ENCODE data around the gene RBMS3. TPM values are rescaled to one million over a fixed set of nuclear protein-coding genes. Genes with fewer than 3 reads are reported as not detected.
A peak's percentile ranks its signal among the peaks of the same experiment; 100 is the strongest.

RBMS3 gene
- total and polyA plus RNA-seq, 2 experiments from 2014 or later = 3.2 to 7.4 TPM

DNA sequence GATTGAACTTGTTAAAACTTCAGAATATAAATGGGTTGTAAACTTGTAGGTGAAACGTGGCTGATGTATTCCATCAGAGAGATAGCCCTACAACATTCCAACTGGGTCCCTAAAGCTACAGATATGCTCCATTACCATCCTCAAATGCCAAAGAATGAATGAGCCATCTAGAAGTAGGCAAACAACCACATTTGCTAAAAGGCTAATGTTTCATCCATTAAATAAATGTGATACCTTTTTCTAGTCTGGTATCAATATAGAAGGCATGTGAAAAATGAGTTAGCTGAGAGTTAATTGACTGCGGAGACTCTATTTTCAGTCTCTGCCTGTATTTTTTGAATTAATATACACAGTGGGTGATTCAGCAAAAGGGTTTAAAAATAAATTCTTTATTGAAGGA is 203.8 kb downstream of the RBMS3 start (continued):
- TF ChIP-seq, protein P1, sequence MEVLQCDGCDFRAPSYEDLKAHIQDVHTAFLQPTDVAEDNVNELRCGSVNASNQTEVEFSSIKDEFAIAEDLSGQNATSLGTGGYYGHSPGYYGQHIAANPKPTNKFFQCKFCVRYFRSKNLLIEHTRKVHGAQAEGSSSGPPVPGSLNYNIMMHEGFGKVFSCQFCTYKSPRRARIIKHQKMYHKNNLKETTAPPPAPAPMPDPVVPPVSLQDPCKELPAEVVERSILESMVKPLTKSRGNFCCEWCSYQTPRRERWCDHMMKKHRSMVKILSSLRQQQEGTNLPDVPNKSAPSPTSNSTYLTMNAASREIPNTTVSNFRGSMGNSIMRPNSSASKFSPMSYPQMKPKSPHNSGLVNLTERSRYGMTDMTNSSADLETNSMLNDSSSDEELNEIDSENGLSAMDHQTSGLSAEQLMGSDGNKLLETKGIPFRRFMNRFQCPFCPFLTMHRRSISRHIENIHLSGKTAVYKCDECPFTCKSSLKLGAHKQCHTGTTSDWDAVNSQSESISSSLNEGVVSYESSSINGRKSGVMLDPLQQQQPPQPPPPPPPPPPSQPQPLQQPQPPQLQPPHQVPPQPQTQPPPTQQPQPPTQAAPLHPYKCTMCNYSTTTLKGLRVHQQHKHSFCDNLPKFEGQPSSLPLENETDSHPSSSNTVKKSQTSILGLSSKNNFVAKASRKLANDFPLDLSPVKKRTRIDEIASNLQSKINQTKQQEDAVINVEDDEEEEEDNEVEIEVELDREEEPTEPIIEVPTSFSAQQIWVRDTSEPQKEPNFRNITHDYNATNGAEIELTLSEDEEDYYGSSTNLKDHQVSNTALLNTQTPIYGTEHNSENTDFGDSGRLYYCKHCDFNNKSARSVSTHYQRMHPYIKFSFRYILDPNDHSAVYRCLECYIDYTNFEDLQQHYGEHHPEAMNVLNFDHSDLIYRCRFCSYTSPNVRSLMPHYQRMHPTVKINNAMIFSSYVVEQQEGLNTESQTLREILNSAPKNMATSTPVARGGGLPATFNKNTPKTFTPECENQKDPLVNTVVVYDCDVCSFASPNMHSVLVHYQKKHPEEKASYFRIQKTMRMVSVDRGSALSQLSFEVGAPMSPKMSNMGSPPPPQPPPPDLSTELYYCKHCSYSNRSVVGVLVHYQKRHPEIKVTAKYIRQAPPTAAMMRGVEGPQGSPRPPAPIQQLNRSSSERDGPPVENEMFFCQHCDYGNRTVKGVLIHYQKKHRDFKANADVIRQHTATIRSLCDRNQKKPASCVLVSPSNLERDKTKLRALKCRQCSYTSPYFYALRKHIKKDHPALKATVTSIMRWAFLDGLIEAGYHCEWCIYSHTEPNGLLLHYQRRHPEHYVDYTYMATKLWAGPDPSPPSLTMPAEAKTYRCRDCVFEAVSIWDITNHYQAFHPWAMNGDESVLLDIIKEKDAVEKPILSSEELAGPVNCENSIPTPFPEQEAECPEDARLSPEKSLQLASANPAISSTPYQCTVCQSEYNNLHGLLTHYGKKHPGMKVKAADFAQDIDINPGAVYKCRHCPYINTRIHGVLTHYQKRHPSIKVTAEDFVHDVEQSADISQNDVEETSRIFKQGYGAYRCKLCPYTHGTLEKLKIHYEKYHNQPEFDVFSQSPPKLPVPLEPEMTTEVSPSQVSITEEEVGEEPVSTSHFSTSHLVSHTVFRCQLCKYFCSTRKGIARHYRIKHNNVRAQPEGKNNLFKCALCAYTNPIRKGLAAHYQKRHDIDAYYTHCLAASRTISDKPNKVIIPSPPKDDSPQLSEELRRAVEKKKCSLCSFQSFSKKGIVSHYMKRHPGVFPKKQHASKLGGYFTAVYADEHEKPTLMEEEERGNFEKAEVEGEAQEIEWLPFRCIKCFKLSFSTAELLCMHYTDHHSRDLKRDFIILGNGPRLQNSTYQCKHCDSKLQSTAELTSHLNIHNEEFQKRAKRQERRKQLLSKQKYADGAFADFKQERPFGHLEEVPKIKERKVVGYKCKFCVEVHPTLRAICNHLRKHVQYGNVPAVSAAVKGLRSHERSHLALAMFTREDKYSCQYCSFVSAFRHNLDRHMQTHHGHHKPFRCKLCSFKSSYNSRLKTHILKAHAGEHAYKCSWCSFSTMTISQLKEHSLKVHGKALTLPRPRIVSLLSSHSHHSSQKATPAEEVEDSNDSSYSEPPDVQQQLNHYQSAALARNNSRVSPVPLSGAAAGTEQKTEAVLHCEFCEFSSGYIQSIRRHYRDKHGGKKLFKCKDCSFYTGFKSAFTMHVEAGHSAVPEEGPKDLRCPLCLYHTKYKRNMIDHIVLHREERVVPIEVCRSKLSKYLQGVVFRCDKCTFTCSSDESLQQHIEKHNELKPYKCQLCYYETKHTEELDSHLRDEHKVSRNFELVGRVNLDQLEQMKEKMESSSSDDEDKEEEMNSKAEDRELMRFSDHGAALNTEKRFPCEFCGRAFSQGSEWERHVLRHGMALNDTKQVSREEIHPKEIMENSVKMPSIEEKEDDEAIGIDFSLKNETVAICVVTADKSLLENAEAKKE (CRISPR knock-in tag; IDR thresholded peaks at IDR 0.05) = no peak

DNA sequence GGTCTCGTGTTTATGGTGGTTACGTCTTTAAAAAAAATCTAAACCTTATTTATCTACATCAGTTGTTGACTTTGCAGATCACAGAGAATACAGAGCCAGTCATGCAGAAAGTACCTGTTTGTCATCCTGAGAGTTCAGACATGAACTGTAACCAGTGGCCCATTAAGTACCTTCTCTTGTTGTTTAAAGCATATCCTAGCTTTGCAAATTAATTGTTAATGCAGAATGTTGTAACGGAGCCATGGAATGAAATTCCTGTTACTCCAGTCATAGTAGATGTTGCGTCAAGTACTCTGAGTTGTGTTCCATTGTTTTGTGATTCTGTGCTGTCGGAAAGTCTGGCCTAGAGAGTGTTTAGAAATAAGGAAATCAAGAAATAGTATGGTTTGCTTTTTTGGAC is 205.2 kb downstream of the RBMS3 start:
- H3K9me3 Mint-ChIP-seq = no peaks in the 10 kb centered on the region
- Histone ChIP-seq H3K4me1 (ENCODE audit: insufficient read depth) (peaks cover 8% of the 10 kb centered on the region; the same call in 1 of the 2 replicates), H3K36me3 (ENCODE audit: insufficient read depth) (no peaks in the 10 kb centered on the region), H3K79me2 (replicated peaks; ENCODE audit: insufficient read depth) (no peaks in the 10 kb centered on the region), H3K4me3 (no peak overlapping the region), H4K20me1 (replicated peaks; ENCODE audit: insufficient read depth) (no peaks in the 10 kb centered on the region), H3K9me2 (ENCODE audit: insufficient read depth) (no peaks in the 10 kb centered on the region; the same call in 1 of the 2 replicates), H3K4me2 (0 out of 2 replicates have a peak overlapping the region, but pooled peaks have one; percentile 9), H3K27me3 (ENCODE audit: insufficient read depth) (no peaks in the 10 kb centered on the region), H3K27ac (ENCODE audit: low read depth) (no peak overlapping the region), H3F3A (replicated peaks; ENCODE audit: low read depth) (no peaks in the 10 kb centered on the region), H2AFZ (no peak overlapping the region)
- ATAC-seq (no peak), DNase-seq (ENCODE audit: low spot score) (peak; percentile 17)
- H3K4me3 Mint-ChIP-seq = no peak overlapping the region
- peak overlapping the region; percentile 34 for H3K27ac Mint-ChIP-seq
- no peaks in the 10 kb centered on the region for H3K27me3 Mint-ChIP-seq (ENCODE audit: insufficient read depth, low read depth, poor library complexity)
- H3K4me1 Mint-ChIP-seq = peaks cover 6% of the 10 kb centered on the region; the same call in 2 of the 3 replicates
- no peaks in the 10 kb centered on the region; the same call in 2 of the 3 replicates for H3K36me3 Mint-ChIP-seq (ENCODE audit: low read depth)
- TF ChIP-seq EZH2phosphoT487 (IDR thresholded peaks at IDR 0.05; ENCODE audit: unreplicated experiment) (no peak), JUNB (IDR thresholded peaks at IDR 0.05; ENCODE audit: unreplicated experiment) (no peak), NANOG (IDR thresholded peaks at IDR 0.05; ENCODE audit: borderline replicate concordance) (no peak), CREB1 (CRISPR knock-in tag; IDR thresholded peaks at IDR 0.05; ENCODE audit: low read depth) (no peak), STAT1 (IDR thresholded peaks at IDR 0.05; ENCODE audit: unreplicated experiment) (no peak), EZH2 (IDR thresholded peaks at IDR 0.05; ENCODE audit: low read depth, unreplicated experiment) (no peak)
- TF ChIP-seq, protein P2, sequence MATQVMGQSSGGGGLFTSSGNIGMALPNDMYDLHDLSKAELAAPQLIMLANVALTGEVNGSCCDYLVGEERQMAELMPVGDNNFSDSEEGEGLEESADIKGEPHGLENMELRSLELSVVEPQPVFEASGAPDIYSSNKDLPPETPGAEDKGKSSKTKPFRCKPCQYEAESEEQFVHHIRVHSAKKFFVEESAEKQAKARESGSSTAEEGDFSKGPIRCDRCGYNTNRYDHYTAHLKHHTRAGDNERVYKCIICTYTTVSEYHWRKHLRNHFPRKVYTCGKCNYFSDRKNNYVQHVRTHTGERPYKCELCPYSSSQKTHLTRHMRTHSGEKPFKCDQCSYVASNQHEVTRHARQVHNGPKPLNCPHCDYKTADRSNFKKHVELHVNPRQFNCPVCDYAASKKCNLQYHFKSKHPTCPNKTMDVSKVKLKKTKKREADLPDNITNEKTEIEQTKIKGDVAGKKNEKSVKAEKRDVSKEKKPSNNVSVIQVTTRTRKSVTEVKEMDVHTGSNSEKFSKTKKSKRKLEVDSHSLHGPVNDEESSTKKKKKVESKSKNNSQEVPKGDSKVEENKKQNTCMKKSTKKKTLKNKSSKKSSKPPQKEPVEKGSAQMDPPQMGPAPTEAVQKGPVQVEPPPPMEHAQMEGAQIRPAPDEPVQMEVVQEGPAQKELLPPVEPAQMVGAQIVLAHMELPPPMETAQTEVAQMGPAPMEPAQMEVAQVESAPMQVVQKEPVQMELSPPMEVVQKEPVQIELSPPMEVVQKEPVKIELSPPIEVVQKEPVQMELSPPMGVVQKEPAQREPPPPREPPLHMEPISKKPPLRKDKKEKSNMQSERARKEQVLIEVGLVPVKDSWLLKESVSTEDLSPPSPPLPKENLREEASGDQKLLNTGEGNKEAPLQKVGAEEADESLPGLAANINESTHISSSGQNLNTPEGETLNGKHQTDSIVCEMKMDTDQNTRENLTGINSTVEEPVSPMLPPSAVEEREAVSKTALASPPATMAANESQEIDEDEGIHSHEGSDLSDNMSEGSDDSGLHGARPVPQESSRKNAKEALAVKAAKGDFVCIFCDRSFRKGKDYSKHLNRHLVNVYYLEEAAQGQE (IDR thresholded peaks at IDR 0.05; ENCODE audit: unreplicated experiment) = no peak
- TF ChIP-seq, protein P3, sequence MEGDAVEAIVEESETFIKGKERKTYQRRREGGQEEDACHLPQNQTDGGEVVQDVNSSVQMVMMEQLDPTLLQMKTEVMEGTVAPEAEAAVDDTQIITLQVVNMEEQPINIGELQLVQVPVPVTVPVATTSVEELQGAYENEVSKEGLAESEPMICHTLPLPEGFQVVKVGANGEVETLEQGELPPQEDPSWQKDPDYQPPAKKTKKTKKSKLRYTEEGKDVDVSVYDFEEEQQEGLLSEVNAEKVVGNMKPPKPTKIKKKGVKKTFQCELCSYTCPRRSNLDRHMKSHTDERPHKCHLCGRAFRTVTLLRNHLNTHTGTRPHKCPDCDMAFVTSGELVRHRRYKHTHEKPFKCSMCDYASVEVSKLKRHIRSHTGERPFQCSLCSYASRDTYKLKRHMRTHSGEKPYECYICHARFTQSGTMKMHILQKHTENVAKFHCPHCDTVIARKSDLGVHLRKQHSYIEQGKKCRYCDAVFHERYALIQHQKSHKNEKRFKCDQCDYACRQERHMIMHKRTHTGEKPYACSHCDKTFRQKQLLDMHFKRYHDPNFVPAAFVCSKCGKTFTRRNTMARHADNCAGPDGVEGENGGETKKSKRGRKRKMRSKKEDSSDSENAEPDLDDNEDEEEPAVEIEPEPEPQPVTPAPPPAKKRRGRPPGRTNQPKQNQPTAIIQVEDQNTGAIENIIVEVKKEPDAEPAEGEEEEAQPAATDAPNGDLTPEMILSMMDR (conservative IDR thresholded peaks at IDR 0.05; ENCODE audit: low read depth in 2 of 2) = no peak
- TF ChIP-seq, protein P4, sequence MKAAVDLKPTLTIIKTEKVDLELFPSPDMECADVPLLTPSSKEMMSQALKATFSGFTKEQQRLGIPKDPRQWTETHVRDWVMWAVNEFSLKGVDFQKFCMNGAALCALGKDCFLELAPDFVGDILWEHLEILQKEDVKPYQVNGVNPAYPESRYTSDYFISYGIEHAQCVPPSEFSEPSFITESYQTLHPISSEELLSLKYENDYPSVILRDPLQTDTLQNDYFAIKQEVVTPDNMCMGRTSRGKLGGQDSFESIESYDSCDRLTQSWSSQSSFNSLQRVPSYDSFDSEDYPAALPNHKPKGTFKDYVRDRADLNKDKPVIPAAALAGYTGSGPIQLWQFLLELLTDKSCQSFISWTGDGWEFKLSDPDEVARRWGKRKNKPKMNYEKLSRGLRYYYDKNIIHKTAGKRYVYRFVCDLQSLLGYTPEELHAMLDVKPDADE (IDR thresholded peaks at IDR 0.05) = no peak
